Ishikawa (cell line): Measurements from ENCODE around the gene MKNK1.

ENCODE experiments used
- CEBPB ChIP-seq: IDR thresholded peaks from 2 replicates; pipeline ENCODE4 v1.6.1; 2012
- CREB1 ChIP-seq: IDR thresholded peaks from 2 replicates; pipeline ENCODE4 v1.6.1; 2012; ENCODE audit warnings: low read depth
- EGR1 ChIP-seq: IDR thresholded peaks from 2 replicates; pipeline ENCODE4 v1.6.1; 2012
- EP300 ChIP-seq: IDR thresholded peaks from 2 replicates; pipeline ENCODE4 v1.6.1; 2012; ENCODE audit warnings: borderline replicate concordance
- FOXM1 ChIP-seq: IDR thresholded peaks from 2 replicates; pipeline ENCODE4 v1.6.1; 2012; ENCODE audit warnings: low read depth, borderline replicate concordance
- MAX ChIP-seq: IDR thresholded peaks from 2 replicates; pipeline ENCODE4 v1.6.1; 2012
- NFIC ChIP-seq: IDR thresholded peaks from 2 replicates; pipeline ENCODE4 v1.6.1; 2012
- RAD21 ChIP-seq: IDR thresholded peaks from 2 replicates; pipeline ENCODE4 v1.6.1; 2012; ENCODE audit warnings: low read depth
- REST ChIP-seq: IDR thresholded peaks from 2 replicates; pipeline ENCODE4 v1.6.1; 2012; ENCODE audit warnings: low read depth, mild to moderate bottlenecking
- TAF1 ChIP-seq: IDR thresholded peaks from 2 replicates; pipeline ENCODE4 v1.6.1; 2012; ENCODE audit warnings: low read depth, mild to moderate bottlenecking
- TCF12 ChIP-seq: IDR thresholded peaks from 2 replicates; pipeline ENCODE4 v1.6.1; 2012; ENCODE audit warnings: low read depth
- TEAD4 ChIP-seq: IDR thresholded peaks from 2 replicates; pipeline ENCODE4 v1.6.1; 2012
- YY1 ChIP-seq: IDR thresholded peaks from 2 replicates; pipeline ENCODE4 v1.6.1; 2012; ENCODE audit warnings: low read depth
- ZBTB7A ChIP-seq: IDR thresholded peaks from 2 replicates; pipeline ENCODE4 v1.6.1; 2012; ENCODE audit warnings: low read depth
- TF ChIP-seq, protein P1 (sequence below): IDR thresholded peaks from 2 replicates; pipeline ENCODE4 v1.6.1; 2012

The MKNK1 gene

DNA sequence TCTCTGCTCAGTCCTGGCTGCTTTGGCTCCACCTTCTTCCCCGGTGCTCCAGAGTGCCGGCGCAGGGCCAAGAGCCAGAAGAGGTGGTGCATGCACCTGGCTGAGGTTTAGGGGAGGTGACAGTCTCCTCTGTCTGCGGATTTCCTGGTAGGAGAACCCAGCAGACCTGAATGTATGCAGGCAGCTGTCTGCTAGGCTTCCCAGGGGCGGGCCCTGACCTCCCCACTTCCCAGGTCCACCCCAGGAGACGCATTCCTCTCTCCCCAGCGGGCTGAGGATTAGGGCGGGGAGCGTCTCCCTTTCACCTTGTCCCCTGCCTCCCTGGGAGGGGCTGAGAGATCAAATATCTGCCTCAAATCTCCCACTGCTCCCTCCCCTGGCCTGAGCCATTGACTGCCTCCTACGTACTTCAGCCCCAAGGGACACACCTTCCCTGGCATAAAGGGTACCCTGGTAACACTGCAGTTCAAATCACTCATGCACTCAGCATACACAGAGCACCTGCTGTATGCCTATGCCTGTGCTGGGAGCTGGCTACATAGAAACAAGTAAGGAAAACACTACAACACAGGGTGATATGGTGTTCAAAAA lies 87.0 kb downstream of the MKNK1 start:
- peak; percentile 80 for TF ChIP-seq ZBTB7A
- TF ChIP-seq CREB1 = no peak; the same call in 1 of the 2 replicates
- TF ChIP-seq CEBPB = peak; percentile 58; the same call in 1 of the 2 replicates
- peak; percentile 100 for TF ChIP-seq EP300
- TF ChIP-seq TAF1 = peak; percentile 8; the same call in 1 of the 2 replicates
- 0 out of 2 replicates have a peak, but pooled peaks have one; percentile 7 for TF ChIP-seq YY1
- peak; percentile 99 for TF ChIP-seq TCF12
- TF ChIP-seq, protein P1, sequence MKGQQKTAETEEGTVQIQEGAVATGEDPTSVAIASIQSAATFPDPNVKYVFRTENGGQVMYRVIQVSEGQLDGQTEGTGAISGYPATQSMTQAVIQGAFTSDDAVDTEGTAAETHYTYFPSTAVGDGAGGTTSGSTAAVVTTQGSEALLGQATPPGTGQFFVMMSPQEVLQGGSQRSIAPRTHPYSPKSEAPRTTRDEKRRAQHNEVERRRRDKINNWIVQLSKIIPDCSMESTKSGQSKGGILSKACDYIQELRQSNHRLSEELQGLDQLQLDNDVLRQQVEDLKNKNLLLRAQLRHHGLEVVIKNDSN = no peak
- TF ChIP-seq RAD21 = peak; percentile 23; the same call in 1 of the 2 replicates
- peak; percentile 72; the same call in 1 of the 2 replicates for TF ChIP-seq EGR1
- 0 out of 2 replicates have a peak, but pooled peaks have one; percentile 30 for TF ChIP-seq REST
- peak; percentile 99 for TF ChIP-seq TEAD4
- TF ChIP-seq NFIC = peak; percentile 97
- TF ChIP-seq MAX = peak; percentile 75
- TF ChIP-seq FOXM1 = peak; percentile 99

GRCh38 chr1:46516200-46516950 lies 87.7 kb downstream of the MKNK1 start:
- TF ChIP-seq MAX = no peak
- TF ChIP-seq REST = no peak
- TF ChIP-seq ZBTB7A = no peak
- TF ChIP-seq CREB1 = no peak
- TF ChIP-seq TEAD4 = no peak
- TF ChIP-seq CEBPB = no peak
- TF ChIP-seq, protein P1 = no peak
- TF ChIP-seq EP300 = no peak
- TF ChIP-seq YY1 = no peak
- TF ChIP-seq TCF12 = no peak
- no peak for TF ChIP-seq RAD21
- TF ChIP-seq FOXM1 = no peak
- no peak for TF ChIP-seq NFIC
- TF ChIP-seq EGR1 = no peak
- no peak; the same call in 1 of the 2 replicates for TF ChIP-seq TAF1

GRCh38 chr1:46515576-46515975 lies 88.5 kb downstream of the MKNK1 start:
- no peak for TF ChIP-seq FOXM1
- no peak for TF ChIP-seq EGR1
- TF ChIP-seq, protein P1 = no peak
- no peak for TF ChIP-seq TAF1
- TF ChIP-seq MAX = no peak
- TF ChIP-seq RAD21 = no peak

GRCh38 chr1:46513536-46513935 lies 90.5 kb downstream of the MKNK1 start:
- TF ChIP-seq FOXM1 = no peak
- no peak for TF ChIP-seq CREB1
- TF ChIP-seq, protein P1 = no peak
- TF ChIP-seq EP300 = no peak
- TF ChIP-seq REST = no peak
- TF ChIP-seq MAX = no peak
- no peak for TF ChIP-seq ZBTB7A
- TF ChIP-seq CEBPB = no peak
